B cell (primary cell): ENCODE measurements around the gene ZNF579.
"Not testable (repeated sequence)": the region's sequence is repeated elsewhere in the genome, so short reads cannot be mapped to it uniquely, and the experiment has no call there.

ENCODE experiments used
- CTCF ChIP-seq: fragments of 200-600 bp; IDR thresholded peaks from one replicate; pipeline ENCODE4 v1.8.0; 2022; ENCODE audit warnings: antibody characterized with exemption, mild to moderate bottlenecking
- EZH2 ChIP-seq: IDR thresholded peaks from 2 replicates; pipeline ENCODE4 v1.6.1; 2012; ENCODE audit warnings: borderline replicate concordance, low read depth, mild to moderate bottlenecking, moderate library complexity, low read length; ENCODE audit not compliant: insufficient read depth, poor library complexity, severe bottlenecking

- not testable (repeated sequence) for TF ChIP-seq CTCF, EZH2
These were observed 46.4 kb downstream of the ZNF579 start for GRCh38 chr19:55534280-55534679.
